Measurements from ENCODE around the gene SUPT3H. TPM values are rescaled to one million over a fixed set of nuclear protein-coding genes. Genes with fewer than 3 reads are reported as not detected.

Gene SUPT3H
- total and polyA plus RNA-seq, 2 of the 13 experiments (the other 11 are each of a cell fraction or from before 2014, with no cell fraction given), result 11.9 to 36.1 TPM

DNA sequence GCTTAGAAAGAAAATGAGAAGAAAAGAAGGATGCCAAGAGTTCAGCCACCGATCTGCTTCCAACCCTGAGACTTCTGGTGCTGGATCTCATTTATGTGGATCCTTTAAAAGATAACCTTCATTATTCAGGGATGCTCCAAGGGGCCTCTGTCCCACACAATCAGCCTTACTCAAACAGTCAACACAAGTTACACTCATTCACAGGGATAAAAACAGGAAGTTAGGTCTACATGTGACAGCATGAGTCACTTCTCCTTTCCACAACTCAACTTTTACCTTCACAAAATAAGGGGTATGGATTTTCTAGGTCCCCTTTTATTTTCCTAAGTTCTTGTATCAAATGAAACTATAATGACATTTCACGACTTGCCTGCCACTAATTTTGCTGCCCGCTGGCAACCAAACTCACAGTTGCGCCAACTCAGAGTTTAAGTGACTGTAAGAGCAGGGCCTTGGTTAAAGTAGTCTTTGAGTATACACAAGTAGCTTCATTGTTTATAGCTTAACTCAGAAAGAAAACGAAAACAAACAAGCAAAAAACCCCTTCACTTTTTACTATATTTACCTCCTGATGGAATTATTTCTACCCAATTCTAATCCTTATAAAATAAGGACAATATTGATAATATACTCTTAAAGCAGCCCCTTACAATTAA, 328.4 kb downstream of the SUPT3H start (continued):
- TF ChIP-seq, protein P1, sequence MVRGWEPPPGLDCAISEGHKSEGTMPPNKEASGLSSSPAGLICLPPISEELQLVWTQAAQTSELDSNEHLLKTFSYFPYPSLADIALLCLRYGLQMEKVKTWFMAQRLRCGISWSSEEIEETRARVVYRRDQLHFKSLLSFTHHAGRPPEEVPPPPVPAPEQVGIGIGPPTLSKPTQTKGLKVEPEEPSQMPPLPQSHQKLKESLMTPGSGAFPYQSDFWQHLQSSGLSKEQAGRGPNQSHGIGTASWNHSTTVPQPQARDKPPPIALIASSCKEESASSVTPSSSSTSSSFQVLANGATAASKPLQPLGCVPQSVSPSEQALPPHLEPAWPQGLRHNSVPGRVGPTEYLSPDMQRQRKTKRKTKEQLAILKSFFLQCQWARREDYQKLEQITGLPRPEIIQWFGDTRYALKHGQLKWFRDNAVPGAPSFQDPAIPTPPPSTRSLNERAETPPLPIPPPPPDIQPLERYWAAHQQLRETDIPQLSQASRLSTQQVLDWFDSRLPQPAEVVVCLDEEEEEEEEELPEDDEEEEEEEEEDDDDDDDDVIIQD (CRISPR knock-in tag; IDR thresholded peaks at IDR 0.05; ENCODE audit: low read depth), result peak; percentile 95; the same call in 1 of the 2 replicates
- TF ChIP-seq ZSCAN20 (CRISPR knock-in tag; IDR thresholded peaks at IDR 0.05; ENCODE audit: borderline replicate concordance) (no peak), ELF3 (CRISPR knock-in tag; IDR thresholded peaks at IDR 0.05) (peak; percentile 24; the same call in 1 of the 2 replicates), EP300 (IDR thresholded peaks at IDR 0.05; ENCODE audit: low read depth in 2 of 2, low read length in 2 of 2) (peak in 1 of 2 experiments; percentile 44; a peak in 1 of 4 replicates), EP300 (CRISPR knock-in tag; IDR thresholded peaks at IDR 0.05; ENCODE audit: borderline replicate concordance) (no peak), GABPB1 (CRISPR knock-in tag; IDR thresholded peaks at IDR 0.05) (0 out of 2 replicates have a peak, but pooled peaks have one; percentile 15), FOXP1 (IDR thresholded peaks at IDR 0.05) (no peak), FOXP1 (CRISPR knock-in tag; IDR thresholded peaks at IDR 0.05) (peak; percentile 46; the same call in 1 of the 2 replicates), ZNF451 (CRISPR knock-in tag; IDR thresholded peaks at IDR 0.05) (no peak)
- TF ChIP-seq, protein P2, sequence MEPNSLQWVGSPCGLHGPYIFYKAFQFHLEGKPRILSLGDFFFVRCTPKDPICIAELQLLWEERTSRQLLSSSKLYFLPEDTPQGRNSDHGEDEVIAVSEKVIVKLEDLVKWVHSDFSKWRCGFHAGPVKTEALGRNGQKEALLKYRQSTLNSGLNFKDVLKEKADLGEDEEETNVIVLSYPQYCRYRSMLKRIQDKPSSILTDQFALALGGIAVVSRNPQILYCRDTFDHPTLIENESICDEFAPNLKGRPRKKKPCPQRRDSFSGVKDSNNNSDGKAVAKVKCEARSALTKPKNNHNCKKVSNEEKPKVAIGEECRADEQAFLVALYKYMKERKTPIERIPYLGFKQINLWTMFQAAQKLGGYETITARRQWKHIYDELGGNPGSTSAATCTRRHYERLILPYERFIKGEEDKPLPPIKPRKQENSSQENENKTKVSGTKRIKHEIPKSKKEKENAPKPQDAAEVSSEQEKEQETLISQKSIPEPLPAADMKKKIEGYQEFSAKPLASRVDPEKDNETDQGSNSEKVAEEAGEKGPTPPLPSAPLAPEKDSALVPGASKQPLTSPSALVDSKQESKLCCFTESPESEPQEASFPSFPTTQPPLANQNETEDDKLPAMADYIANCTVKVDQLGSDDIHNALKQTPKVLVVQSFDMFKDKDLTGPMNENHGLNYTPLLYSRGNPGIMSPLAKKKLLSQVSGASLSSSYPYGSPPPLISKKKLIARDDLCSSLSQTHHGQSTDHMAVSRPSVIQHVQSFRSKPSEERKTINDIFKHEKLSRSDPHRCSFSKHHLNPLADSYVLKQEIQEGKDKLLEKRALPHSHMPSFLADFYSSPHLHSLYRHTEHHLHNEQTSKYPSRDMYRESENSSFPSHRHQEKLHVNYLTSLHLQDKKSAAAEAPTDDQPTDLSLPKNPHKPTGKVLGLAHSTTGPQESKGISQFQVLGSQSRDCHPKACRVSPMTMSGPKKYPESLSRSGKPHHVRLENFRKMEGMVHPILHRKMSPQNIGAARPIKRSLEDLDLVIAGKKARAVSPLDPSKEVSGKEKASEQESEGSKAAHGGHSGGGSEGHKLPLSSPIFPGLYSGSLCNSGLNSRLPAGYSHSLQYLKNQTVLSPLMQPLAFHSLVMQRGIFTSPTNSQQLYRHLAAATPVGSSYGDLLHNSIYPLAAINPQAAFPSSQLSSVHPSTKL (CRISPR knock-in tag; IDR thresholded peaks at IDR 0.05), result peak; percentile 62

Data from HepG2 (cell line).